SK-N-SH treated with all-trans-retinoic acid at 6 μM for 48 hours (cell line): ENCODE measurements around the gene LRRC36.

ENCODE experiments used
- ARNTL ChIP-seq: fragments of 450-650 bp; formaldehyde crosslinking; IDR thresholded peaks from 2 replicates; pipeline ENCODE4 v1.5.0; 2020; ENCODE audit warnings: low read depth, mild to moderate bottlenecking, moderate library complexity, borderline replicate concordance
- CREB5 ChIP-seq: fragments of 250-450 bp; sonication (Bioruptor Pico); IDR thresholded peaks from 2 replicates; pipeline ENCODE4 v1.5.1; 2020; ENCODE audit warnings: low read depth, mild to moderate bottlenecking, moderate library complexity
- CSDC2 ChIP-seq: fragments of 250-450 bp; sonication (Bioruptor Pico); IDR thresholded peaks from 2 replicates; pipeline ENCODE4 v1.5.0; 2020; ENCODE audit warnings: mild to moderate bottlenecking, moderate library complexity
- PATZ1 ChIP-seq: fragments of 250-450 bp; sonication (Bioruptor Pico); IDR thresholded peaks from 2 replicates; pipeline ENCODE4 v1.8.0; 2020; ENCODE audit warnings: mild to moderate bottlenecking, moderate library complexity, borderline replicate concordance
- POU6F1 ChIP-seq: fragments of 250-450 bp; sonication (Bioruptor Pico); IDR thresholded peaks from 2 replicates; pipeline ENCODE4 v1.8.0; 2021; ENCODE audit warnings: low read depth, mild to moderate bottlenecking, moderate library complexity, borderline replicate concordance
- PPARA ChIP-seq: fragments of 250-450 bp; sonication (Bioruptor Pico); IDR thresholded peaks from 2 replicates; pipeline ENCODE4 v1.5.0; 2020; ENCODE audit warnings: mild to moderate bottlenecking, borderline replicate concordance
- RARB ChIP-seq: fragments of 250-450 bp; sonication (Bioruptor Pico); IDR thresholded peaks from 2 replicates; pipeline ENCODE4 v1.8.0; 2021; ENCODE audit warnings: mild to moderate bottlenecking, moderate library complexity
- TOX ChIP-seq: fragments of 250-450 bp; sonication (Bioruptor Pico); IDR thresholded peaks from 2 replicates; pipeline ENCODE4 v1.8.0; 2021; ENCODE audit warnings: mild to moderate bottlenecking, moderate library complexity, borderline replicate concordance
- TSHZ2 ChIP-seq: fragments of 250-450 bp; sonication (Bioruptor Pico); IDR thresholded peaks from 2 replicates; pipeline ENCODE4 v1.5.0; 2020; ENCODE audit warnings: mild to moderate bottlenecking, moderate library complexity
- ZC3H10 ChIP-seq: fragments of 250-450 bp; sonication (Bioruptor Pico); IDR thresholded peaks from 2 replicates; pipeline ENCODE4 v1.5.1; 2021; ENCODE audit warnings: mild to moderate bottlenecking, moderate library complexity
- ZFP3 ChIP-seq: fragments of 250-450 bp; sonication (Bioruptor Pico); IDR thresholded peaks from 2 replicates; pipeline ENCODE4 v1.5.0; 2020; ENCODE audit warnings: mild to moderate bottlenecking, moderate library complexity
- ZFP30 ChIP-seq: fragments of 450-650 bp; formaldehyde crosslinking; IDR thresholded peaks from 2 replicates; pipeline ENCODE4 v1.5.0; 2022; ENCODE audit warnings: mild to moderate bottlenecking, moderate library complexity
- ZNF565 ChIP-seq: fragments of 450-650 bp; formaldehyde crosslinking; conservative IDR thresholded peaks from 2 replicates; pipeline ENCODE4 v1.5.0; 2020; ENCODE audit warnings: low read depth, mild to moderate bottlenecking, moderate library complexity
- ZNF8 ChIP-seq: fragments of 450-650 bp; formaldehyde crosslinking; IDR thresholded peaks from 2 replicates; pipeline ENCODE4 v1.5.0; 2020; ENCODE audit warnings: mild to moderate bottlenecking, moderate library complexity

GRCh38 chr16:67407176-67407787, 80.7 kb downstream of the LRRC36 start:
- no peak for TF ChIP-seq PATZ1 (CRISPR knock-in tag)
- TF ChIP-seq TOX (CRISPR knock-in tag), result no peak
- TF ChIP-seq RARB (CRISPR knock-in tag), result no peak
- TF ChIP-seq ZFP3 (CRISPR knock-in tag), result no peak
- no peak for TF ChIP-seq POU6F1 (CRISPR knock-in tag)
- no peak for TF ChIP-seq CSDC2 (CRISPR knock-in tag)
- no peak for TF ChIP-seq PPARA (CRISPR knock-in tag)
- TF ChIP-seq ZFP30 (CRISPR knock-in tag), result no peak
- TF ChIP-seq ZNF565, result no peak
- no peak for TF ChIP-seq TSHZ2
- no peak for TF ChIP-seq ARNTL (CRISPR knock-in tag)
- TF ChIP-seq CREB5 (CRISPR knock-in tag), result no peak
- TF ChIP-seq ZNF8 (CRISPR knock-in tag), result no peak
- TF ChIP-seq ZC3H10 (CRISPR knock-in tag), result no peak
